HEK293 (cell line): ENCODE measurements around the gene ANXA10.

Experiments
- CTCF ChIP-seq: fragments of 450-650 bp; formaldehyde crosslinking; IDR thresholded peaks from 2 replicates; pipeline ENCODE4 v1.5.1; 2016; ENCODE audit warnings: missing biosample characterization, missing genetic modification characterization
- YY1 ChIP-seq: fragments of 450-650 bp; formaldehyde crosslinking; IDR thresholded peaks from 2 replicates; pipeline ENCODE4 v1.5.1; 2018; ENCODE audit warnings: missing biosample characterization, missing genetic modification characterization
- ZBTB20 ChIP-seq: fragments of 450-650 bp; formaldehyde crosslinking; IDR thresholded peaks from 2 replicates; pipeline ENCODE4 v1.5.1; 2016; ENCODE audit warnings: missing biosample characterization, missing genetic modification characterization
- ZFP3 ChIP-seq: fragments of 450-650 bp; formaldehyde crosslinking; IDR thresholded peaks from 2 replicates; pipeline ENCODE4 v1.5.1; 2016; ENCODE audit warnings: low read depth, missing biosample characterization, missing genetic modification characterization
- ZNF510 ChIP-seq: fragments of 450-650 bp; formaldehyde crosslinking; IDR thresholded peaks from 2 replicates; pipeline ENCODE4 v1.5.1; 2018; ENCODE audit warnings: mild to moderate bottlenecking, missing genetic modification characterization, missing biosample characterization; ENCODE audit not compliant: insufficient replicate concordance
- ZNF561 ChIP-seq: fragments of 450-650 bp; IDR thresholded peaks from 2 replicates; pipeline ENCODE4 v1.5.1; 2018; ENCODE audit warnings: missing biosample characterization, missing genetic modification characterization, borderline replicate concordance
- ZSCAN18 ChIP-seq: fragments of 450-650 bp; formaldehyde crosslinking; IDR thresholded peaks from 2 replicates; pipeline ENCODE4 v1.5.1; 2016; ENCODE audit warnings: missing biosample characterization, missing genetic modification characterization

- no peak for TF ChIP-seq CTCF (tag by site-specific recombination)
- TF ChIP-seq ZSCAN18 (tag by site-specific recombination), result no peak
- no peak for TF ChIP-seq ZNF561 (tag by site-specific recombination)
- TF ChIP-seq YY1 (tag by site-specific recombination), result no peak
- TF ChIP-seq ZNF510 (tag by site-specific recombination), result no peak
- TF ChIP-seq ZBTB20 (tag by site-specific recombination), result no peak
- TF ChIP-seq ZFP3 (tag by site-specific recombination), result no peak
Observed at GRCh38 chr4:168082379-168082778, 10.0 kb upstream of the ANXA10 start.
